H9 (cell line): ENCODE measurements around the gene SWAP70. TPM values are rescaled to one million over a fixed set of nuclear protein-coding genes. Genes with fewer than 3 reads are reported as not detected.

Experiments used
- DNase-seq: peaks from one replicate; pipeline ENCODE4 v3.0.0-alpha.2; 2017
- H2AFZ ChIP-seq: one replicate; pipeline ENCODE4 v1.6.1; 2013; ENCODE audit warnings: mild to moderate bottlenecking, low read length, control low read depth, moderate library complexity
- H2AK5ac ChIP-seq: 2 replicates; pipeline ENCODE4 v1.6.1; 2013; ENCODE audit warnings: low read length, control low read depth, mixed read lengths; ENCODE audit not compliant: insufficient read length
- H2BK120ac ChIP-seq: one replicate; pipeline ENCODE4 v1.6.1; 2013; ENCODE audit warnings: low read depth, mild to moderate bottlenecking, low read length, control low read depth, inconsistent platforms; ENCODE audit not compliant: poor library complexity, severe bottlenecking
- H2BK12ac ChIP-seq: 2 replicates; pipeline ENCODE4 v1.6.1; 2013; ENCODE audit warnings: low read length, control low read depth, mixed read lengths, low read depth; ENCODE audit not compliant: insufficient read length
- H2BK15ac ChIP-seq: 2 replicates; pipeline ENCODE4 v1.6.1; 2013; ENCODE audit warnings: low read depth, low read length, control low read depth
- H2BK20ac ChIP-seq: one replicate; pipeline ENCODE4 v1.6.1; 2013; ENCODE audit warnings: low read depth, mild to moderate bottlenecking, low read length, control low read depth, inconsistent platforms; ENCODE audit not compliant: poor library complexity, severe bottlenecking
- H2BK5ac ChIP-seq: 2 replicates; pipeline ENCODE4 v1.6.1; 2013; ENCODE audit warnings: low read length, control low read depth, mixed read lengths; ENCODE audit not compliant: insufficient read length
- H3K14ac ChIP-seq: 2 replicates; pipeline ENCODE4 v1.6.1; 2013; ENCODE audit warnings: low read length, control low read depth; ENCODE audit not compliant: insufficient read depth
- H3K18ac ChIP-seq: 2 replicates; pipeline ENCODE4 v1.6.1; 2013; ENCODE audit warnings: low read depth, mild to moderate bottlenecking, mixed read lengths, low read length, control low read depth; ENCODE audit not compliant: insufficient read length
- H3K23ac ChIP-seq: 2 replicates; pipeline ENCODE4 v1.6.1; 2013; ENCODE audit warnings: low read length, control low read depth, mixed read lengths, low read depth; ENCODE audit not compliant: insufficient read length
- H3K23me2 ChIP-seq: 2 replicates; pipeline ENCODE4 v1.6.1; 2013; ENCODE audit warnings: low read depth, mild to moderate bottlenecking, mixed read lengths, low read length, control low read depth; ENCODE audit not compliant: insufficient read length, poor library complexity, severe bottlenecking
- H3K27ac ChIP-seq: 2 replicates; pipeline ENCODE4 v1.5.1; 2013; ENCODE audit warnings: low read length, control low read depth, mixed read lengths, low read depth; ENCODE audit not compliant: insufficient read length
- H3K27me3 ChIP-seq: 2 replicates; pipeline ENCODE4 v1.6.1; 2013; ENCODE audit warnings: low read length, control low read depth, inconsistent platforms; ENCODE audit not compliant: insufficient read depth
- H3K4ac ChIP-seq: 2 replicates; pipeline ENCODE4 v1.6.1; 2013; ENCODE audit warnings: low read depth, mild to moderate bottlenecking, control low read depth, inconsistent platforms, low read length, moderate library complexity
- H3K4me1 ChIP-seq: 2 replicates; pipeline ENCODE4 v1.6.1; 2013; ENCODE audit warnings: low read length, control low read depth, inconsistent platforms; ENCODE audit not compliant: insufficient read depth
- H3K4me2 ChIP-seq: 2 replicates; pipeline ENCODE4 v1.6.1; 2013; ENCODE audit warnings: low read length, control low read depth, mixed read lengths; ENCODE audit not compliant: insufficient read length, insufficient read depth
- H3K56ac ChIP-seq: 2 replicates; pipeline ENCODE4 v1.6.1; 2013; ENCODE audit warnings: low read depth, mild to moderate bottlenecking, mixed read lengths, low read length, control low read depth; ENCODE audit not compliant: insufficient read length
- H3K79me1 ChIP-seq: 2 replicates; pipeline ENCODE4 v1.6.1; 2013; ENCODE audit warnings: low read depth, mild to moderate bottlenecking, moderate library complexity, low read length, control low read depth, inconsistent platforms; ENCODE audit not compliant: insufficient read depth, poor library complexity, severe bottlenecking
- H3K79me2 ChIP-seq: 2 replicates; pipeline ENCODE4 v1.6.1; 2013; ENCODE audit warnings: low read length, control low read depth, inconsistent platforms; ENCODE audit not compliant: insufficient read depth
- H3K9ac ChIP-seq: 2 replicates; pipeline ENCODE4 v1.6.1; 2013; ENCODE audit warnings: low read length, control low read depth, mixed read lengths; ENCODE audit not compliant: insufficient read length; ENCODE audit errors: extremely low read depth
- H3K9me3 ChIP-seq: one replicate; pipeline ENCODE4 v1.6.1; 2013; ENCODE audit warnings: low read depth, low read length, inconsistent platforms; ENCODE audit not compliant: control insufficient read depth
- H3T11ph ChIP-seq: one replicate; pipeline ENCODE4 v1.6.1; 2013; ENCODE audit warnings: mild to moderate bottlenecking, low read length, control low read depth, inconsistent platforms
- H4K20me1 ChIP-seq: one replicate; pipeline ENCODE4 v1.6.1; 2013; ENCODE audit not compliant: control insufficient read depth, insufficient read length, insufficient read depth
- H4K5ac ChIP-seq: 2 replicates; pipeline ENCODE4 v1.6.1; 2013; ENCODE audit warnings: low read depth, mild to moderate bottlenecking, mixed read lengths, low read length, control low read depth; ENCODE audit not compliant: insufficient read length
- H4K8ac ChIP-seq: replicated peaks from 2 replicates; pipeline ENCODE4 v1.6.1; 2013; ENCODE audit warnings: low read length, control low read depth, mixed read lengths, low read depth; ENCODE audit not compliant: insufficient read length
- H4K91ac ChIP-seq: 2 replicates; pipeline ENCODE4 v1.6.1; 2013; ENCODE audit warnings: low read depth, mild to moderate bottlenecking, moderate library complexity, mixed read lengths, low read length, control low read depth; ENCODE audit not compliant: insufficient read length
- H3K27ac Mint-ChIP-seq, 3 experiments: 2 replicates in 2 of 3; 3 replicates in 1 of 3; pipeline ENCODE4 v1.8.0; 2020 to 2021; ENCODE audit warnings: mixed read lengths in 3 of 3, mild to moderate bottlenecking in 1 of 3, moderate library complexity in 1 of 3
- H3K27me3 Mint-ChIP-seq: 2 replicates; pipeline ENCODE4 v1.8.0; 2021; ENCODE audit warnings: low read depth, mild to moderate bottlenecking, moderate library complexity, mixed read lengths
- H3K36me3 Mint-ChIP-seq, 3 experiments: 2 replicates in 2 of 3; 3 replicates in 1 of 3; pipeline ENCODE4 v1.8.0; 2020 to 2021; ENCODE audit warnings: low read depth in 3 of 3, mixed read lengths in 3 of 3; ENCODE audit not compliant: insufficient read depth in 1 of 3
- H3K4me1 Mint-ChIP-seq, 2 experiments: 2 replicates each; pipeline ENCODE4 v1.8.0; 2020; ENCODE audit warnings: mixed read lengths in 2 of 2
- H3K4me3 Mint-ChIP-seq, 2 experiments: 2 replicates in 1 of 2; 3 replicates in 1 of 2; pipeline ENCODE4 v1.8.0; 2020 to 2021; ENCODE audit warnings: mild to moderate bottlenecking in 2 of 2, mixed read lengths in 2 of 2, moderate library complexity in 1 of 2
- H3K9me3 Mint-ChIP-seq, 2 experiments: 2 replicates in 1 of 2; 3 replicates in 1 of 2; pipeline ENCODE4 v1.8.0; 2020; ENCODE audit warnings: mild to moderate bottlenecking in 2 of 2, mixed read lengths in 2 of 2, moderate library complexity in 1 of 2
- WGBS: extraction: QIAGEN DNeasy Blood & Tissue Kit; methylation state at CpG from one replicate; pipeline ENCODE4 v1.1.7; 2013; ENCODE audit warnings: missing lambda C conversion rate, low lambda C conversion rate, mixed read lengths; ENCODE audit not compliant: insufficient read length; ENCODE audit errors: extremely low coverage; 5-methylcytosine and 5-hydroxymethylcytosine counted together
- total RNA-seq: library from RNA; stranded (reverse); gene quantifications from 2 replicates; pipeline ENCODE4 v1.2.1, GENCODE V29; 2021
- TF ChIP-seq, protein P1 (sequence below): fragments of 200-600 bp; sonication (generic); conservative IDR thresholded peaks from 3 replicates; pipeline ENCODE4 v1.8.0; 2021; ENCODE audit warnings: antibody characterized with exemption, mild to moderate bottlenecking

SWAP70 gene
- total RNA-seq, 1 experiment from 2014 or later, result 34.4 TPM

- peaks cover 40 to 41% of the 10 kb centered on the region in 2 experiments for H3K4me1 Mint-ChIP-seq
- no peak overlapping the region for H3K27ac Mint-ChIP-seq
- Histone ChIP-seq H4K91ac (no peak overlapping the region), H2BK15ac (no peak overlapping the region), H4K20me1 (no peaks in the 10 kb centered on the region), H4K8ac (no peak overlapping the region), H3T11ph (no peak overlapping the region), H3K79me2 (no peaks in the 10 kb centered on the region), H3K4me2 (no peak overlapping the region), H3K79me1 (no peaks in the 10 kb centered on the region), H3K56ac (no peak overlapping the region), H2BK12ac (no peak overlapping the region), H2BK20ac (no peak overlapping the region), H2BK5ac (no peak overlapping the region), H3K23me2 (no peaks in the 10 kb centered on the region), H2AFZ (no peak overlapping the region), H3K4me1 (peaks cover 9% of the 10 kb centered on the region; the same call in 1 of the 2 replicates), H2BK120ac (no peak overlapping the region), H3K9ac (no peak overlapping the region), H3K27ac (no peak overlapping the region), H3K14ac (no peak overlapping the region), H3K23ac (no peak overlapping the region), H4K5ac (no peak overlapping the region), H3K4ac (no peak overlapping the region), H3K9me3 (no peaks in the 10 kb centered on the region), H2AK5ac (no peak overlapping the region), H3K27me3 (no peaks in the 10 kb centered on the region), H3K18ac (no peak overlapping the region)
- WGBS, result no CpG with 5 or more reads among the region's 6 CpGs
- no peak overlapping the region for H3K4me3 Mint-ChIP-seq
- peaks cover 0 to 2% (median 0%) of the 10 kb centered on the region in 3 experiments; a peak in 1 of 7 replicates for H3K36me3 Mint-ChIP-seq
- TF ChIP-seq, protein P1, sequence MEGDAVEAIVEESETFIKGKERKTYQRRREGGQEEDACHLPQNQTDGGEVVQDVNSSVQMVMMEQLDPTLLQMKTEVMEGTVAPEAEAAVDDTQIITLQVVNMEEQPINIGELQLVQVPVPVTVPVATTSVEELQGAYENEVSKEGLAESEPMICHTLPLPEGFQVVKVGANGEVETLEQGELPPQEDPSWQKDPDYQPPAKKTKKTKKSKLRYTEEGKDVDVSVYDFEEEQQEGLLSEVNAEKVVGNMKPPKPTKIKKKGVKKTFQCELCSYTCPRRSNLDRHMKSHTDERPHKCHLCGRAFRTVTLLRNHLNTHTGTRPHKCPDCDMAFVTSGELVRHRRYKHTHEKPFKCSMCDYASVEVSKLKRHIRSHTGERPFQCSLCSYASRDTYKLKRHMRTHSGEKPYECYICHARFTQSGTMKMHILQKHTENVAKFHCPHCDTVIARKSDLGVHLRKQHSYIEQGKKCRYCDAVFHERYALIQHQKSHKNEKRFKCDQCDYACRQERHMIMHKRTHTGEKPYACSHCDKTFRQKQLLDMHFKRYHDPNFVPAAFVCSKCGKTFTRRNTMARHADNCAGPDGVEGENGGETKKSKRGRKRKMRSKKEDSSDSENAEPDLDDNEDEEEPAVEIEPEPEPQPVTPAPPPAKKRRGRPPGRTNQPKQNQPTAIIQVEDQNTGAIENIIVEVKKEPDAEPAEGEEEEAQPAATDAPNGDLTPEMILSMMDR, result no peak
- H3K27me3 Mint-ChIP-seq, result no peaks in the 10 kb centered on the region; the same call in 1 of the 2 replicates
- H3K9me3 Mint-ChIP-seq, result no peaks in the 10 kb centered on the region; a peak in 1 of 5 replicates
- no peak for DNase-seq
Measured at GRCh38 chr11:9629064-9629463, 34.8 kb upstream of the SWAP70 start.
